ENCODE data around the gene CHRNA4. TPM values are rescaled to one million over a fixed set of nuclear protein-coding genes. Genes with fewer than 3 reads are reported as not detected.
A peak's percentile ranks its signal among the peaks of the same experiment; 100 is the strongest.

The CHRNA4 gene
- total RNA-seq, 1 experiment from 2014 or later, result 2.4 TPM

GRCh38 chr20:63314015-63314471 lies 47.1 kb downstream of the CHRNA4 start:
- DNase-seq (ENCODE audit: low read depth, low spot score) (no peak), ATAC-seq (no peak)
- no peak overlapping the region for H3K4me3 ChIP-seq (ENCODE audit: low read depth in 2 of 2, low read length in 2 of 2)
- ChIA-PET POLR2A (no interaction called here), CTCF (no interaction called here)
- in situ Hi-C loops (cut with HindIII; ENCODE audit: low pct_unique_long_range_greater_than_20kb, low sequenced_read_pairs), result no loop called here
- TF ChIP-seq CTCF (IDR thresholded peaks at IDR 0.05) (no peak), POLR2AphosphoS5 (IDR thresholded peaks at IDR 0.05; ENCODE audit: low read depth, low read length) (no peak), SIN3A (IDR thresholded peaks at IDR 0.05; ENCODE audit: borderline replicate concordance, insufficient read depth, low read depth, low read length) (no peak), REST (IDR thresholded peaks at IDR 0.05; ENCODE audit: insufficient read depth in 1 of 2, low read depth in 2 of 2, low read length in 1 of 2) (no peak), TCF7L2 (IDR thresholded peaks at IDR 0.05; ENCODE audit: low read depth, low read length) (no peak)
- intact Hi-C loops (cut with micrococcal nuclease; ENCODE audit: unreplicated experiment), result no loop called here
- no peaks in the 10 kb centered on the region for H3K27me3 ChIP-seq (ENCODE audit: control insufficient read depth, insufficient read depth, low read length)
- H3K27ac ChIP-seq (ENCODE audit: low read length), result no peak overlapping the region
- no peaks in the 10 kb centered on the region for H3K36me3 ChIP-seq (ENCODE audit: control insufficient read depth, insufficient read depth, low read length)
- no peaks in the 10 kb centered on the region for H3K9me3 ChIP-seq (ENCODE audit: control insufficient read depth, insufficient read depth, low read depth, low read length)
- no peaks in the 10 kb centered on the region; the same call in none of the 2 replicates for H3K4me1 ChIP-seq (ENCODE audit: control insufficient read depth, insufficient read depth, low read length)
- BruUV-seq (replicated peaks), result no TSS peak

- no peaks in the 10 kb centered on the region; the same call in none of the 2 replicates for H3K4me1 ChIP-seq (ENCODE audit: control insufficient read depth, insufficient read depth, low read length)
- peak; percentile 46; the same call in 1 of the 2 replicates for ATAC-seq
- in situ Hi-C loops (cut with HindIII; ENCODE audit: low pct_unique_long_range_greater_than_20kb, low sequenced_read_pairs), result no loop called here
- CTCF ChIA-PET, result no interaction called here
- intact Hi-C loops (cut with micrococcal nuclease; ENCODE audit: unreplicated experiment), result no loop called here
- DNase-seq (ENCODE audit: low read depth, low spot score), result no peak
- no peaks in the 10 kb centered on the region for H3K36me3 ChIP-seq (ENCODE audit: control insufficient read depth, insufficient read depth, low read length)
- H3K9me3 ChIP-seq (ENCODE audit: control insufficient read depth, insufficient read depth, low read depth, low read length), result no peaks in the 10 kb centered on the region
- no peak overlapping the region for H3K27ac ChIP-seq (ENCODE audit: low read length)
- TF ChIP-seq POLR2AphosphoS5 (IDR thresholded peaks at IDR 0.05; ENCODE audit: low read depth, low read length) (no peak), REST (IDR thresholded peaks at IDR 0.05; ENCODE audit: insufficient read depth in 1 of 2, low read depth in 2 of 2, low read length in 1 of 2) (no peak), SIN3A (IDR thresholded peaks at IDR 0.05; ENCODE audit: borderline replicate concordance, insufficient read depth, low read depth, low read length) (no peak)
- BruUV-seq (replicated peaks), result no TSS peak
- H3K4me3 ChIP-seq (ENCODE audit: low read depth in 2 of 2, low read length in 2 of 2), result no peak overlapping the region
- no peaks in the 10 kb centered on the region for H3K27me3 ChIP-seq (ENCODE audit: control insufficient read depth, insufficient read depth, low read length)
- POLR2A ChIA-PET, result no interaction called here
Observed at GRCh38 chr20:63313349-63314014, 47.7 kb downstream of the CHRNA4 start.
